Activated B cell treated with CpG ODN at 0.5 μM for 24 hours (primary cell): ENCODE measurements around the gene EXTL1. TPM values are rescaled to one million over a fixed set of nuclear protein-coding genes. Genes with fewer than 3 reads are reported as not detected.

Experiments used
- ATAC-seq: fragments of 200-7000 bp; cut with Tn5 transposase; one replicate; pipeline ENCODE4 v1.10.0; 2021; ENCODE audit warnings: low read depth, mild to moderate bottlenecking, moderate library complexity
- CTCF ChIA-PET: fragments of 350-600 bp; sonication (Branson Sonifier 250); formaldehyde crosslinking; loops from one replicate; lab custom pipeline; 2021; ENCODE audit warnings: antibody characterized with exemption; lab: Charles Lee
- POLR2A ChIA-PET: fragments of 350-600 bp; sonication (Branson Sonifier 250); formaldehyde crosslinking; loops from one replicate; lab custom pipeline; 2021; ENCODE audit warnings: antibody characterized with exemption; lab: Charles Lee
- DNase-seq: peaks from one replicate; pipeline ENCODE4 v3.0.0; 2022
- H3K27ac Mint-ChIP-seq: one replicate; pipeline ENCODE4 v1.8.0; 2020; ENCODE audit warnings: mixed read lengths
- H3K27me3 Mint-ChIP-seq: one replicate; pipeline ENCODE4 v1.8.0; 2021; ENCODE audit warnings: mixed read lengths
- H3K36me3 Mint-ChIP-seq: one replicate; pipeline ENCODE4 v1.8.0; 2021; ENCODE audit warnings: low read depth, mixed read lengths
- H3K4me1 Mint-ChIP-seq: one replicate; pipeline ENCODE4 v1.8.0; 2021; ENCODE audit warnings: mixed read lengths
- H3K4me3 Mint-ChIP-seq: one replicate; pipeline ENCODE4 v1.8.0; 2020; ENCODE audit warnings: mild to moderate bottlenecking, mixed read lengths
- H3K9me3 Mint-ChIP-seq: one replicate; pipeline ENCODE4 v1.8.0; 2020; ENCODE audit warnings: mixed read lengths
- CTCF ChIP-seq: fragments of 200-600 bp; IDR thresholded peaks from one replicate; pipeline ENCODE4 v1.8.0; 2022; ENCODE audit warnings: antibody characterized with exemption, mild to moderate bottlenecking
- intact Hi-C: fragments of 100-400 bp; cut with micrococcal nuclease; formaldehyde crosslinking; loops from one replicate; pipeline ENCODE4 v1.15.1; 2024
- total RNA-seq: library from RNA; stranded (reverse); gene quantifications from 2 replicates; pipeline ENCODE4 v1.2.3, GENCODE V29; 2022

EXTL1 gene
- total RNA-seq, 1 donor from 2014 or later: not detected

GRCh38 chr1:26075421-26076144 lies 54.0 kb downstream of the EXTL1 start:
- Mint-ChIP-seq H3K4me3 (no peak overlapping the region), H3K9me3 (no peaks in the 10 kb centered on the region), H3K27me3 (peaks cover 21% of the 10 kb centered on the region), H3K27ac (no peak overlapping the region), H3K36me3 (no peaks in the 10 kb centered on the region), H3K4me1 (no peaks in the 10 kb centered on the region)
- intact Hi-C loops: no loop called here
- TF ChIP-seq CTCF: no peak
- CTCF ChIA-PET: no interaction called here
- no peak for DNase-seq
- ATAC-seq: no peak
- POLR2A ChIA-PET: no interaction called here

GRCh38 chr1:26077524-26077923 lies 55.9 kb downstream of the EXTL1 start:
- no peak overlapping the region for H3K4me3 Mint-ChIP-seq
- H3K27me3 Mint-ChIP-seq: peaks cover 16% of the 10 kb centered on the region
- H3K27ac Mint-ChIP-seq: no peak overlapping the region
- CTCF ChIA-PET: no interaction called here
- H3K4me1 Mint-ChIP-seq: no peaks in the 10 kb centered on the region
- DNase-seq (no peak), ATAC-seq (no peak)
- intact Hi-C loops: no loop called here
- no peaks in the 10 kb centered on the region for H3K9me3 Mint-ChIP-seq
- no peaks in the 10 kb centered on the region for H3K36me3 Mint-ChIP-seq
- TF ChIP-seq CTCF: no peak
- POLR2A ChIA-PET: no interaction called here

- DNase-seq (no peak), ATAC-seq (no peak)
- Mint-ChIP-seq H3K4me3 (no peak overlapping the region), H3K4me1 (no peaks in the 10 kb centered on the region), H3K27me3 (peaks cover 19% of the 10 kb centered on the region), H3K9me3 (no peaks in the 10 kb centered on the region), H3K27ac (no peak overlapping the region), H3K36me3 (no peaks in the 10 kb centered on the region)
- no peak for TF ChIP-seq CTCF
- ChIA-PET POLR2A (no interaction called here), CTCF (no interaction called here)
- intact Hi-C loops: no loop called here
Measured at GRCh38 chr1:26078286-26079177, 57.0 kb downstream of the EXTL1 start.

- POLR2A ChIA-PET: no interaction called here
- ATAC-seq: no peak
- H3K4me3 Mint-ChIP-seq: no peak overlapping the region
Measured at GRCh38 chr1:26079178-26079563, 57.6 kb downstream of the EXTL1 start.

More at GRCh38 chr1:26079178-26079563, 57.6 kb downstream of the EXTL1 start:
- TF ChIP-seq CTCF: no peak
- H3K9me3 Mint-ChIP-seq: no peaks in the 10 kb centered on the region
- no peaks in the 10 kb centered on the region for H3K4me1 Mint-ChIP-seq
- no peak for DNase-seq
- H3K27me3 Mint-ChIP-seq: peaks cover 21% of the 10 kb centered on the region
- intact Hi-C loops: no loop called here
- CTCF ChIA-PET: no interaction called here
- H3K36me3 Mint-ChIP-seq: no peaks in the 10 kb centered on the region
- no peak overlapping the region for H3K27ac Mint-ChIP-seq
